A549 (cell line): ENCODE data around the gene CALU. TPM values are rescaled to one million over a fixed set of nuclear protein-coding genes. Genes with fewer than 3 reads are reported as not detected.
A peak's percentile ranks its signal among the peaks of the same experiment; 100 is the strongest.

Source experiments
- ATAC-seq, 2 experiments: fragments of 200-7000 bp in 1 of 2; fragments of >200 bp in 1 of 2; cut with Nextera tagmentation in 1 of 2; cut with Tn5 transposase in 1 of 2; 3 replicates each; pipeline versions ENCODE4 v1.8.0 to v1.9.1; 2018 to 2020; ENCODE audit warnings: mild to moderate bottlenecking in 1 of 2, moderate library complexity in 1 of 2
- CTCF ChIA-PET: fragments of 300-600 bp; sonication (Branson Sonifier 250); formaldehyde crosslinking; extraction: SDS; loops from one replicate; lab custom pipeline; 2021; ENCODE audit warnings: antibody characterized with exemption, inconsistent platforms; lab: Yijun Ruan, JAX
- POLR2A ChIA-PET: fragments of 350-600 bp; formaldehyde crosslinking; extraction: SDS; loops from one replicate; lab custom pipeline; 2021; ENCODE audit warnings: antibody characterized with exemption, inconsistent platforms; lab: Yijun Ruan, JAX
- DNase-seq, 2 experiments: peaks; one replicate each; pipeline versions ENCODE4 v3.0.0 to v3.0.0-alpha.2; 2011 to 2016; ENCODE audit warnings: low read depth in 1 of 2, low spot score in 1 of 2
- FAIRE-seq: peaks from 2 replicates; lab custom pipeline; 2011; peaks lifted over from hg19 to GRCh38; lab: Jason Lieb, UNC
- H3K27ac ChIP-seq, 2 experiments: fragments of >200 bp; sonication (Bioruptor Twin); formaldehyde crosslinking; 3 replicates each; pipeline ENCODE4 v1.5.1; 2016 to 2017
- H3K4me1 ChIP-seq: fragments of >200 bp; sonication (Bioruptor Twin); formaldehyde crosslinking; 3 replicates; pipeline ENCODE4 v1.6.1; 2016
- H3K4me2 ChIP-seq: fragments of >200 bp; sonication (Bioruptor Twin); formaldehyde crosslinking; 3 replicates; pipeline ENCODE4 v1.6.1; 2016
- H3K4me3 ChIP-seq: fragments of >200 bp; sonication (Bioruptor Twin); formaldehyde crosslinking; 3 replicates; pipeline ENCODE4 v1.5.1; 2016
- H3K9me3 ChIP-seq: fragments of >200 bp; sonication (Bioruptor Twin); formaldehyde crosslinking; 3 replicates; pipeline ENCODE4 v1.6.1; 2016
- E2F6 ChIP-seq: IDR thresholded peaks from 2 replicates; pipeline ENCODE4 v1.6.1; 2012; ENCODE audit warnings: low read depth, borderline replicate concordance
- EHF ChIP-seq: fragments of 250-450 bp; sonication (Bioruptor Pico); IDR thresholded peaks from 2 replicates; pipeline ENCODE4 v1.5.0; 2020; ENCODE audit warnings: mild to moderate bottlenecking
- EHMT2 ChIP-seq: fragments of 200-600 bp; sonication (generic); IDR thresholded peaks from 2 replicates; pipeline ENCODE4 v1.6.1; 2016; ENCODE audit warnings: antibody characterized with exemption, low read depth, mild to moderate bottlenecking, moderate library complexity
- ELK1 ChIP-seq: fragments of 150-350 bp; IDR thresholded peaks from 2 replicates; pipeline ENCODE4 v1.6.1; 2014; ENCODE audit warnings: low read depth, mild to moderate bottlenecking, low read length
- HMGXB4 ChIP-seq: fragments of 250-450 bp; sonication (Bioruptor Pico); IDR thresholded peaks from 2 replicates; pipeline ENCODE4 v1.5.0; 2021; ENCODE audit warnings: mild to moderate bottlenecking, moderate library complexity, borderline replicate concordance
- JUN ChIP-seq, 2 experiments: fragments of >200 bp; sonication (Bioruptor Twin); formaldehyde crosslinking; IDR thresholded peaks; 2 replicates in 1 of 2; 3 replicates in 1 of 2; pipeline ENCODE4 v1.6.1; 2016 to 2017
- KDM5A ChIP-seq: fragments of 200-600 bp; sonication (generic); IDR thresholded peaks from 2 replicates; pipeline ENCODE4 v1.6.1; 2016; ENCODE audit warnings: antibody characterized with exemption, mild to moderate bottlenecking
- MAX ChIP-seq: IDR thresholded peaks from 2 replicates; pipeline ENCODE4 v1.6.1; 2012
- PHF8 ChIP-seq: fragments of 200-600 bp; sonication (generic); IDR thresholded peaks from 2 replicates; pipeline ENCODE4 v1.6.1; 2016; ENCODE audit warnings: low read depth, mild to moderate bottlenecking, antibody characterized with exemption, moderate library complexity, borderline replicate concordance
- POLR2A ChIP-seq: IDR thresholded peaks from 2 replicates; pipeline ENCODE4 v1.6.1; 2012; ENCODE audit warnings: mild to moderate bottlenecking, low read length
- RCOR1 ChIP-seq: fragments of 150-350 bp; IDR thresholded peaks from 2 replicates; pipeline ENCODE4 v1.6.1; 2014; ENCODE audit warnings: antibody characterized with exemption, low read length, low read depth
- RFX5 ChIP-seq: fragments of 450-650 bp; IDR thresholded peaks from 2 replicates; pipeline ENCODE4 v1.7.1; 2014; ENCODE audit warnings: antibody characterized with exemption, mild to moderate bottlenecking, moderate library complexity
- TFCP2L1 ChIP-seq: fragments of 250-450 bp; sonication (Bioruptor Pico); IDR thresholded peaks from 2 replicates; pipeline ENCODE4 v1.5.0; 2021; ENCODE audit warnings: mild to moderate bottlenecking
- WGBS: methylation state at CpG from one replicate; pipeline ENCODE4 v1.1.6; 2017; ENCODE audit errors: missing lambda C conversion rate; 5-methylcytosine and 5-hydroxymethylcytosine counted together
- polyA minus RNA-seq: library from RNA; depleted of rRNA, polyadenylated mRNA; stranded (reverse); fragments of >200 nt; gene quantifications from 2 replicates; pipeline ENCODE4 v1.2.3, GENCODE V29; 2011; rRNA and poly(A)+ RNA removed
- polyA plus RNA-seq, 4 experiments: library from polyadenylated mRNA; depleted of rRNA in 3 of 4; stranded (reverse); fragments of >200 nt; fragmentation: RNase III in 1 of 4; extraction: RNeasy Plus Mini Kit Qiagen cat#74134 plus additional on column Dnase treatment in 1 of 4; gene quantifications; 2 replicates in 3 of 4; 3 replicates in 1 of 4; pipeline ENCODE4 v1.2.3, GENCODE V29; 2011 to 2017
- TF ChIP-seq, protein P1 (sequence below): fragments of 200-600 bp; sonication (generic); IDR thresholded peaks from 2 replicates; pipeline ENCODE4 v1.6.1; 2016; ENCODE audit warnings: antibody characterized with exemption, mild to moderate bottlenecking, moderate library complexity
- TF ChIP-seq, protein P2 (sequence below): fragments of >200 bp; sonication (Bioruptor Twin); formaldehyde crosslinking; IDR thresholded peaks from 2 replicates; pipeline ENCODE4 v1.6.1; 2016
- TF ChIP-seq, protein P3 (sequence below): fragments of 450-650 bp; IDR thresholded peaks from 2 replicates; pipeline ENCODE4 v1.6.1; 2014; ENCODE audit warnings: antibody characterized with exemption

CALU gene
- polyA plus RNA-seq (2011; rRNA removed) (182 and 233 TPM in 2 replicates), polyA plus RNA-seq (2017; fragmentation: RNase III; extraction: RNeasy Plus Mini Kit Qiagen cat#74134 plus additional on column Dnase treatment) (186 to 198 TPM (median 192 TPM) in 3 replicates), polyA minus RNA-seq (53.6 and 71.7 TPM in 2 replicates)
- 43.8 and 44.0 TPM in 2 replicates for polyA plus RNA-seq (2012; cell fraction: cytosol; rRNA removed)
- polyA plus RNA-seq (2012; cell fraction: nucleus; rRNA removed), result 25.1 and 38.1 TPM in 2 replicates

GRCh38 chr7:128739048-128739962 is at the start of gene CALU:
TSS of gene CALU (plus strand) at chr7:128739359. CDS start at chr7:128748584, 9,225 bp downstream.
- CTCF ChIA-PET, result interaction anchor here (0.9 to 2.3 kb wide), 5 partner anchors 12 to 124 kb away, joined by 3 to 6 read pairs (median 4); partner anchors contain the start of gene ATP6V1F

More at GRCh38 chr7:128739048-128739962, at the start of gene CALU:
- H3K4me3 ChIP-seq, result peak within 1 kb of the TSS; percentile 81
- peak within 1 kb of the TSS; percentile 81 to 87 for H3K27ac ChIP-seq
- FAIRE-seq (no peak), DNase-seq (peak; percentile 95 to 99), ATAC-seq (peak; percentile 97 to 99)
- peaks cover 46% of the 10 kb centered on the region for H3K4me1 ChIP-seq
- peak within 1 kb of the TSS; percentile 89 for H3K4me2 ChIP-seq
- POLR2A ChIA-PET, result interaction anchor here (0.6 to 1.5 kb wide), 7 partner anchors 8 to 124 kb away, joined by 3 to 5 read pairs (median 3); partner anchors contain the start of gene ATP6V1F
- H3K9me3 ChIP-seq, result no peaks in the 10 kb centered on the region
- under 1% methylated on average over 52 of the region's 74 CpGs for WGBS
- TF ChIP-seq RFX5 (peak; percentile 78), TFCP2L1 (CRISPR knock-in tag) (0 out of 2 replicates have a peak, but pooled peaks have one; percentile 36), HMGXB4 (CRISPR knock-in tag) (no peak), EHMT2 (no peak), EHF (no peak), MAX (peak; percentile 88), JUN (IDR thresholded peaks at IDR 0.05) (peak; percentile 60 to 84; a peak in 3 of 5 replicates), ELK1 (no peak), POLR2A (peak; percentile 73), PHF8 (peak; percentile 63), KDM5A (peak; percentile 16; the same call in 1 of the 2 replicates), E2F6 (peak; percentile 96), RCOR1 (no peak)
- TF ChIP-seq, protein P1, sequence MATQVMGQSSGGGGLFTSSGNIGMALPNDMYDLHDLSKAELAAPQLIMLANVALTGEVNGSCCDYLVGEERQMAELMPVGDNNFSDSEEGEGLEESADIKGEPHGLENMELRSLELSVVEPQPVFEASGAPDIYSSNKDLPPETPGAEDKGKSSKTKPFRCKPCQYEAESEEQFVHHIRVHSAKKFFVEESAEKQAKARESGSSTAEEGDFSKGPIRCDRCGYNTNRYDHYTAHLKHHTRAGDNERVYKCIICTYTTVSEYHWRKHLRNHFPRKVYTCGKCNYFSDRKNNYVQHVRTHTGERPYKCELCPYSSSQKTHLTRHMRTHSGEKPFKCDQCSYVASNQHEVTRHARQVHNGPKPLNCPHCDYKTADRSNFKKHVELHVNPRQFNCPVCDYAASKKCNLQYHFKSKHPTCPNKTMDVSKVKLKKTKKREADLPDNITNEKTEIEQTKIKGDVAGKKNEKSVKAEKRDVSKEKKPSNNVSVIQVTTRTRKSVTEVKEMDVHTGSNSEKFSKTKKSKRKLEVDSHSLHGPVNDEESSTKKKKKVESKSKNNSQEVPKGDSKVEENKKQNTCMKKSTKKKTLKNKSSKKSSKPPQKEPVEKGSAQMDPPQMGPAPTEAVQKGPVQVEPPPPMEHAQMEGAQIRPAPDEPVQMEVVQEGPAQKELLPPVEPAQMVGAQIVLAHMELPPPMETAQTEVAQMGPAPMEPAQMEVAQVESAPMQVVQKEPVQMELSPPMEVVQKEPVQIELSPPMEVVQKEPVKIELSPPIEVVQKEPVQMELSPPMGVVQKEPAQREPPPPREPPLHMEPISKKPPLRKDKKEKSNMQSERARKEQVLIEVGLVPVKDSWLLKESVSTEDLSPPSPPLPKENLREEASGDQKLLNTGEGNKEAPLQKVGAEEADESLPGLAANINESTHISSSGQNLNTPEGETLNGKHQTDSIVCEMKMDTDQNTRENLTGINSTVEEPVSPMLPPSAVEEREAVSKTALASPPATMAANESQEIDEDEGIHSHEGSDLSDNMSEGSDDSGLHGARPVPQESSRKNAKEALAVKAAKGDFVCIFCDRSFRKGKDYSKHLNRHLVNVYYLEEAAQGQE, result peak; percentile 14; the same call in 1 of the 2 replicates
- TF ChIP-seq, protein P2, sequence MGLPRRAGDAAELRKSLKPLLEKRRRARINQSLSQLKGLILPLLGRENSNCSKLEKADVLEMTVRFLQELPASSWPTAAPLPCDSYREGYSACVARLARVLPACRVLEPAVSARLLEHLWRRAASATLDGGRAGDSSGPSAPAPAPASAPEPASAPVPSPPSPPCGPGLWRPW, result no peak
- TF ChIP-seq, protein P3, sequence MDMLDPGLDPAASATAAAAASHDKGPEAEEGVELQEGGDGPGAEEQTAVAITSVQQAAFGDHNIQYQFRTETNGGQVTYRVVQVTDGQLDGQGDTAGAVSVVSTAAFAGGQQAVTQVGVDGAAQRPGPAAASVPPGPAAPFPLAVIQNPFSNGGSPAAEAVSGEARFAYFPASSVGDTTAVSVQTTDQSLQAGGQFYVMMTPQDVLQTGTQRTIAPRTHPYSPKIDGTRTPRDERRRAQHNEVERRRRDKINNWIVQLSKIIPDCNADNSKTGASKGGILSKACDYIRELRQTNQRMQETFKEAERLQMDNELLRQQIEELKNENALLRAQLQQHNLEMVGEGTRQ, result peak; percentile 31; the same call in 1 of the 2 replicates
